ENCODE data around the gene SORCS2.

Gene SORCS2

GRCh38 chr4:7261536-7261935, 69.2 kb downstream of the SORCS2 start:
- no peak for TF ChIP-seq CTCF (IDR thresholded peaks at IDR 0.05; ENCODE audit: borderline replicate concordance, control extremely low read depth, extremely low read depth, insufficient read depth, missing control alignments)
- DNase-seq (ENCODE audit: low spot score): no peak
- in situ Hi-C loops (cut with MboI; ENCODE audit: low sequenced_read_pairs, unreplicated experiment): no loop called here

DNA sequence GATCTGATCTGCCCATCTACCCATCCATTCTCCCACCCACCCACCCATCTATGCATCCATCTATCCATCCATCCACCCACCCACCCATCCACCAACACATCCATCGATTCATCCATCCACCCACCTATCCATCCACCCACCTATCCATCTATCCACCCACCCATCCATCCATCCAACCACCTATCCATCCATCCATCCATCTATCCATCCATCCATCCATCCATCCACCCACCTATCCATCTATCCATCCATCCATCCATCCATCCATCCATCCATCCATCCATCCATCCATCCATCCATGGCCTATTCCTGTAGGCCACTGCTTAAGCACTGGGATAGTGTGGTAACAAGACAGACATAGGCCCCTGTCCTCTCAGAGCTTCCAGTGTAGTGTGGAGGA, 69.8 kb downstream of the SORCS2 start:
- TF ChIP-seq CTCF (IDR thresholded peaks at IDR 0.05; ENCODE audit: borderline replicate concordance, control extremely low read depth, extremely low read depth, insufficient read depth, missing control alignments): no peak
- in situ Hi-C loops (cut with MboI; ENCODE audit: low sequenced_read_pairs, unreplicated experiment): no loop called here
- DNase-seq (ENCODE audit: low spot score): no peak

DNA sequence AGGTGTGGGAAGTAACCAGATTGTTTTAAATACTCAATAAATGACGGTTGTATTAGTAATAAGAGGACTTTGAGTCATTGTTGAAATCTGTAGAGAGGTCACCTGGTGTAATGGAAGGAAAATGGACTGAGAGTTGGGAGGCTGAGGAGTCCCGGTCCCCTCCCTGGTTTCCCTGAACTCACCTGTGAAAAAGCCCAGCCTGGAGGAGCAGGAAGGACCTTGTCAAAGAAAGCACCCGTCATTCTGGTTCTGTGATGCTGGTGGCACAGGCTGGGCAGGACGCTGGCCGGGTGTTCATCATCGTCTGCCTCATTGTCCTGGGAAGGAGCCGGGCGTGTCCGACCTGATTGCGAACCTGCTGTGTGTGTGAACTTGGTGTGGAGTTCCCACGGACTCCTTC, 70.8 kb downstream of the SORCS2 start:
- TF ChIP-seq CTCF (IDR thresholded peaks at IDR 0.05; ENCODE audit: borderline replicate concordance, control extremely low read depth, extremely low read depth, insufficient read depth, missing control alignments): no peak
- in situ Hi-C loops (cut with MboI; ENCODE audit: low sequenced_read_pairs, unreplicated experiment): no loop called here
- DNase-seq (ENCODE audit: low spot score): no peak

GRCh38 chr4:7264694-7265093, 72.4 kb downstream of the SORCS2 start:
- no peak for TF ChIP-seq CTCF (IDR thresholded peaks at IDR 0.05; ENCODE audit: borderline replicate concordance, control extremely low read depth, extremely low read depth, insufficient read depth, missing control alignments)
- no peak for DNase-seq (ENCODE audit: low spot score)
- in situ Hi-C loops (cut with MboI; ENCODE audit: low sequenced_read_pairs, unreplicated experiment): no loop called here

- no peak for TF ChIP-seq CTCF (IDR thresholded peaks at IDR 0.05; ENCODE audit: borderline replicate concordance, control extremely low read depth, extremely low read depth, insufficient read depth, missing control alignments)
- no peak for DNase-seq (ENCODE audit: low spot score)
- in situ Hi-C loops (cut with MboI; ENCODE audit: low sequenced_read_pairs, unreplicated experiment): no loop called here
These were observed 74.4 kb downstream of the SORCS2 start for GRCh38 chr4:7266525-7267292.

GRCh38 chr4:7267829-7268228, 75.5 kb downstream of the SORCS2 start:
- TF ChIP-seq CTCF (IDR thresholded peaks at IDR 0.05; ENCODE audit: borderline replicate concordance, control extremely low read depth, extremely low read depth, insufficient read depth, missing control alignments): no peak
- in situ Hi-C loops (cut with MboI; ENCODE audit: low sequenced_read_pairs, unreplicated experiment): no loop called here
- DNase-seq (ENCODE audit: low spot score): no peak

All from GM13976 (cell line).